Osteoblast (primary cell): Measurements from ENCODE around the gene DLX3. TPM values are rescaled to one million over a fixed set of nuclear protein-coding genes. Genes with fewer than 3 reads are reported as not detected.

Source experiments
- DNase-seq: peaks from one replicate; pipeline ENCODE4 v3.0.0; 2011; ENCODE audit warnings: low spot score, mixed read lengths; ENCODE audit not compliant: insufficient read length; ENCODE audit errors: missing footprints
- H2AFZ ChIP-seq: 2 replicates; pipeline ENCODE4 v1.6.0; 2011; ENCODE audit warnings: mild to moderate bottlenecking, low read length
- H3K27ac ChIP-seq: 2 replicates; pipeline ENCODE4 v1.5.1; 2011; ENCODE audit warnings: mild to moderate bottlenecking, low read depth, low read length, moderate library complexity
- H3K27me3 ChIP-seq: 2 replicates; pipeline ENCODE4 v1.6.0; 2012; ENCODE audit warnings: mild to moderate bottlenecking, control low read depth, inconsistent platforms, low read length, moderate library complexity; ENCODE audit not compliant: insufficient read depth
- H3K36me3 ChIP-seq: 2 replicates; pipeline ENCODE4 v1.5.1; 2011; ENCODE audit warnings: mild to moderate bottlenecking, low read length, control low read depth, moderate library complexity; ENCODE audit not compliant: insufficient read depth
- H3K4me1 ChIP-seq: 2 replicates; pipeline ENCODE4 v1.5.1; 2011; ENCODE audit warnings: mild to moderate bottlenecking, low read length, control low read depth, moderate library complexity; ENCODE audit not compliant: insufficient read depth
- H3K4me2 ChIP-seq: 2 replicates; pipeline ENCODE4 v1.6.0; 2011; ENCODE audit warnings: mild to moderate bottlenecking, low read length; ENCODE audit not compliant: insufficient read depth
- H3K4me3 ChIP-seq: fragments of 200-600 bp; sonication (generic); 3 replicates; pipeline ENCODE4 v1.5.1; 2012; ENCODE audit warnings: mild to moderate bottlenecking, low read length, inconsistent platforms; ENCODE audit not compliant: insufficient read depth
- H3K79me2 ChIP-seq: 2 replicates; pipeline ENCODE4 v1.6.0; 2012; ENCODE audit warnings: mild to moderate bottlenecking, low read length, control low read depth, inconsistent platforms; ENCODE audit not compliant: insufficient read depth
- H3K9me3 ChIP-seq: 2 replicates; pipeline ENCODE4 v1.5.1; 2011; ENCODE audit warnings: low read depth, low read length, control low read depth
- H4K20me1 ChIP-seq: 2 replicates; pipeline ENCODE4 v1.6.0; 2012; ENCODE audit warnings: mild to moderate bottlenecking, low read length, control low read depth; ENCODE audit not compliant: insufficient read depth
- total RNA-seq: library from RNA; depleted of rRNA; stranded (reverse); fragments of >200 nt; gene quantifications from 2 replicates; pipeline ENCODE4 v1.2.3, GENCODE V29; 2012
- TF ChIP-seq, protein P1 (sequence below): IDR thresholded peaks from 2 replicates; pipeline ENCODE4 v1.5.1; 2011; ENCODE audit warnings: mild to moderate bottlenecking, low read depth, low read length, moderate library complexity; ENCODE audit errors: extremely low read depth

The DLX3 gene
- total RNA-seq, 1 donor: 1.1 TPM

DNA sequence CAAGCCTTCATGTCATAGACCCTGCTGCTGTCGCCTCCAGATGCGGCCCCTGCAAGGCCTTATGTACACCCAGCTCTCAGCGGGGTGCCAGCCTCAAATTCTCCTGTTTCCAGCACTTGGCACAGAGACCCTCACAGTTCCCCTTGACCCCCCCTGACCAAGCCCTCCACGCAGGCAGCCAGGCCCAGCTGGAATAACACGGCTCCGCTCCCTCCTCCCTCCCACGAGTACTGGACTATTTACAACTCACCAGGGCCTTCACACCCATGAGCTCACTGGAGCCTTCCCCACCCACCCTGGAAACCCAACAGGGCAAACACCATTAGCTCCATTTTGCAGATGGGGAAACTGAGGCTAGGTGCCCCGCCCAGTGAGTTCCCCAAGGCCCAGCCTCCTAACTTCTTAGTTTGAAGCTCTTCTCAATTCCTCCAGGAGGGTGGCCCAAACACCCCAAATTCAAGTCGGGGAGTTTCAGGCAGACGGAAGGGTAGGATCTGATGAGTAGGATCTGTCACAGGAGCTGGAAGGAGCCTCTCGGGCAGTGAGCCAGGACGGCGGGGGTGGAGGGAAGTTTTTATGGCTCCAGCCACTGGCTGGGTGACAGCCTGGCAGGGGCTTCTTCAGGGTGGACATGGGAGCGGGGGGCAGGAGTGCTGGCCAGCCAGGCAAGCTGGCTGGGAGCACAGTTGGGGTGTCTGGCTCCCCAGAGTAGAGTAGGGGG is 43.5 kb downstream of the DLX3 start:
- H3K27ac ChIP-seq: no peak overlapping the region
- TF ChIP-seq, protein P1, sequence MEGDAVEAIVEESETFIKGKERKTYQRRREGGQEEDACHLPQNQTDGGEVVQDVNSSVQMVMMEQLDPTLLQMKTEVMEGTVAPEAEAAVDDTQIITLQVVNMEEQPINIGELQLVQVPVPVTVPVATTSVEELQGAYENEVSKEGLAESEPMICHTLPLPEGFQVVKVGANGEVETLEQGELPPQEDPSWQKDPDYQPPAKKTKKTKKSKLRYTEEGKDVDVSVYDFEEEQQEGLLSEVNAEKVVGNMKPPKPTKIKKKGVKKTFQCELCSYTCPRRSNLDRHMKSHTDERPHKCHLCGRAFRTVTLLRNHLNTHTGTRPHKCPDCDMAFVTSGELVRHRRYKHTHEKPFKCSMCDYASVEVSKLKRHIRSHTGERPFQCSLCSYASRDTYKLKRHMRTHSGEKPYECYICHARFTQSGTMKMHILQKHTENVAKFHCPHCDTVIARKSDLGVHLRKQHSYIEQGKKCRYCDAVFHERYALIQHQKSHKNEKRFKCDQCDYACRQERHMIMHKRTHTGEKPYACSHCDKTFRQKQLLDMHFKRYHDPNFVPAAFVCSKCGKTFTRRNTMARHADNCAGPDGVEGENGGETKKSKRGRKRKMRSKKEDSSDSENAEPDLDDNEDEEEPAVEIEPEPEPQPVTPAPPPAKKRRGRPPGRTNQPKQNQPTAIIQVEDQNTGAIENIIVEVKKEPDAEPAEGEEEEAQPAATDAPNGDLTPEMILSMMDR: no peak
- peak; percentile 96 for DNase-seq
- H3K36me3 ChIP-seq: no peaks in the 10 kb centered on the region
- H3K4me3 ChIP-seq: no peak overlapping the region
- H3K4me2 ChIP-seq: peak overlapping the region; percentile 25
- no peaks in the 10 kb centered on the region for H3K79me2 ChIP-seq
- peaks cover 26% of the 10 kb centered on the region for H3K4me1 ChIP-seq
- no peaks in the 10 kb centered on the region for H3K9me3 ChIP-seq
- H2AFZ ChIP-seq: no peak overlapping the region
- H4K20me1 ChIP-seq: no peaks in the 10 kb centered on the region
- H3K27me3 ChIP-seq: no peaks in the 10 kb centered on the region

DNA sequence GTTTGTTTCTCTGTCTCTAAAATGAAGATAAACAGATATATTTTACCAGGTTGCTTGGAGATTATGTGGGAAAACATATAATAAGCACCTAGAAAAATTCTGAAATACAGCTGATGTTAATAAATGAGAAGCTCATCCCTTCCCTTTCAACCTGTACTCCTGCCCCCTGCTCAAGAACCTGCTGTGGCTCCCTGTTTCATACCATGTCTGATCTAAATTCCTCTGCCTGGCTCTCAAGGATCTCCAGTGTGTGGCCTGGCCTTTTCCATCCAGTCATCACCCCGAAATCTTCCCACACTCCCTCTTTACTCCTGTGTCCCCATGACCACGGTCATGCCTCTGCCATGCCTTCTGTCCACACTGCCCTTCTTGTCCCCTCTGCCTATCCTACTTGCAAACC is 45.4 kb downstream of the DLX3 start:
- Histone ChIP-seq H3K36me3 (no peaks in the 10 kb centered on the region), H3K9me3 (no peaks in the 10 kb centered on the region), H3K4me2 (no peak overlapping the region), H3K27ac (no peak overlapping the region), H4K20me1 (no peaks in the 10 kb centered on the region), H3K27me3 (no peaks in the 10 kb centered on the region), H3K4me3 (no peak overlapping the region), H2AFZ (no peak overlapping the region), H3K4me1 (peaks cover 26% of the 10 kb centered on the region), H3K79me2 (no peaks in the 10 kb centered on the region)
- TF ChIP-seq, protein P1: no peak
- no peak for DNase-seq

DNA sequence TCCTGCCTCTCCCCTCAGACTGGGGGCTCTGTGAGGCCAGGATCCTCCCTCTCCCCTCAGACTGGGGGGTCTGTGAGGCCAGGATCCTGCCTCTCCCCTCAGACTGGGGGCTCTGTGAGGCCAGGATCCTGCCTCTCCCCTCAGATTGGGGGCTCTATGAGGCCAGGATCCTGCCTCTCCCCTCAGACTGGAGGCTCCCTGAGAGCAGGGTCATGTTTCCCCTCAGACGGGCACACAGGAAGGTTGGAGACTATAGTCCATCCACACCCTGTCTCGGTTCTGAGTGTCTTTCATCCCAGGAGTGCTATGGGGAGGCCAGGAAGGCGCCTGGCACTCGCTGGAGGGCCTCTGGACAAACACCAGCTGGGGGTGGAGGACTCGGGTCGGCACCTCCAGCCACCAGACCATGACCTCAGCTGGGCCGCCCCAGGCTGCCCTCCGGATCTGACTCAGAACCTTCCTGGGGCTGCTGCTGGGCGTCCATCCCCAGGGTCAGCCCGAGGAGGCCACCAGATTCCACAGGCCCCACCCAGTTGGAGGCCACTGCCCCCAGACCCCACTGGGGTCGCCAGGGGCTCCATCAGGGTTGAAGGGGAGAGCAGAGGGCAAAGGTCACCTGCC is 48.0 kb downstream of the DLX3 start:
- Histone ChIP-seq H3K27me3 (peaks cover 7% of the 10 kb centered on the region), H3K36me3 (no peaks in the 10 kb centered on the region), H3K79me2 (no peaks in the 10 kb centered on the region), H4K20me1 (no peaks in the 10 kb centered on the region), H2AFZ (no peak overlapping the region), H3K9me3 (no peaks in the 10 kb centered on the region), H3K4me3 (no peak overlapping the region), H3K4me1 (peaks cover 12% of the 10 kb centered on the region), H3K27ac (no peak overlapping the region), H3K4me2 (no peak overlapping the region)
- TF ChIP-seq, protein P1: no peak
- peak; percentile 93 for DNase-seq

DNA sequence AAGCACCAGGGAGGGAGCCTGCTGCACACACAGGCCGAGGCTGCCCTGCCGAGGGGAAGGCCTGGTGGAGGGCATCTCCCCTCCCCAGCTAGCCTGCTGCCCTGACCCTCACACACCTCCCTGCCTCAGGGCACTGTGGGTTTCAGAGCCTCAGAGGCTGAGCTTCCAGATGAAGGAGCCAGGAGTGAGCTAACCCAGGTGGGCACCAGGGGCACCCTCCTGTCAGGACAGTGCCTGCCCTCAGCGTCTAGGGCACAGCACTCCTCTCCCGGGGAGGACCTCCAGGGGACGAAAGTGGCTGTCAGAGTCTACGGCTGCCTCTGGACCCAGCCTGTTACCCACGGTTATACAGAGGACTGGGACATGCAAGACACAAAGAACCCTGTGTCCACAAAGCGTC is 48.8 kb downstream of the DLX3 start:
- Histone ChIP-seq H4K20me1 (no peaks in the 10 kb centered on the region), H3K4me3 (no peak overlapping the region), H3K27me3 (peaks cover 14% of the 10 kb centered on the region), H3K36me3 (no peaks in the 10 kb centered on the region), H3K4me2 (no peak overlapping the region), H3K4me1 (peaks cover 3% of the 10 kb centered on the region), H3K9me3 (no peaks in the 10 kb centered on the region), H3K27ac (no peak overlapping the region), H3K79me2 (no peaks in the 10 kb centered on the region), H2AFZ (no peak overlapping the region)
- no peak for DNase-seq
- TF ChIP-seq, protein P1: no peak
